Measurements from ENCODE around the gene DHRSX.
"Not testable (repeated sequence)": the region's sequence is repeated elsewhere in the genome, so short reads cannot be mapped to it uniquely, and the experiment has no call there.

Gene DHRSX

GRCh38 chrX:2351999-2352995, 148.5 kb downstream of the DHRSX start:
- no peak for DNase-seq (ENCODE audit: low read depth, low spot score)
- Histone ChIP-seq H3K27me3 (ENCODE audit: control insufficient read depth, insufficient read depth, low read length) (no peaks in the 10 kb centered on the region), H3K4me1 (ENCODE audit: control insufficient read depth, insufficient read depth, low read length) (no peaks in the 10 kb centered on the region), H3K27ac (ENCODE audit: low read length) (no peak overlapping the region), H3K9me3 (ENCODE audit: control insufficient read depth, insufficient read depth, low read length) (no peaks in the 10 kb centered on the region), H3K4me3 (ENCODE audit: low read length) (no peak overlapping the region), H3K36me3 (ENCODE audit: control insufficient read depth, insufficient read depth, low read length) (no peaks in the 10 kb centered on the region)
- no CpG with 5 or more reads among the region's 19 CpGs for WGBS (ENCODE audit: insufficient coverage, insufficient read length)

DNA sequence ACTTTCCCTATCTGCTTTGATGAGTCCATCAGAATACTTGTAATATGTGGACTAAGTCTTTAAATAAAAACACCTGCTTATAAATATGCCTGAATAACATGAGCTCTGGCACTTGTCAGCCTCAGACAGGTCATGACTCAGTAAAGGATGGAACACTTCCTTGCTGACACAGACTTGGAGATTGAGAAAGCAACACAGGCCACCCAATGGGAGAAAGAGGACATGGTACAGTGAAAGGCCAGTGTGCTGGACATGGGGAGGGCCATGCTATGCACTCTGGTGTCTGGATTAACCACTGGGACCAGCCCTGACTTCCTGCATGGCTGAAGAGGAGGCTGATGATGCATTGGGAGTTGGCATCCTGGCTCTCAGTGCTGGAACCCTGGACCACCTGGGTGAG, 149.5 kb downstream of the DHRSX start:
- no peak overlapping the region for H3K27ac ChIP-seq (ENCODE audit: low read length)
- DNase-seq (ENCODE audit: low read depth, low spot score): no peak
- no peaks in the 10 kb centered on the region for H3K4me1 ChIP-seq (ENCODE audit: control insufficient read depth, insufficient read depth, low read length)
- no peak overlapping the region for H3K4me3 ChIP-seq (ENCODE audit: low read length)
- H3K9me3 ChIP-seq (ENCODE audit: control insufficient read depth, insufficient read depth, low read length): no peaks in the 10 kb centered on the region
- H3K27me3 ChIP-seq (ENCODE audit: control insufficient read depth, insufficient read depth, low read length): no peaks in the 10 kb centered on the region
- no peaks in the 10 kb centered on the region for H3K36me3 ChIP-seq (ENCODE audit: control insufficient read depth, insufficient read depth, low read length)

DNA sequence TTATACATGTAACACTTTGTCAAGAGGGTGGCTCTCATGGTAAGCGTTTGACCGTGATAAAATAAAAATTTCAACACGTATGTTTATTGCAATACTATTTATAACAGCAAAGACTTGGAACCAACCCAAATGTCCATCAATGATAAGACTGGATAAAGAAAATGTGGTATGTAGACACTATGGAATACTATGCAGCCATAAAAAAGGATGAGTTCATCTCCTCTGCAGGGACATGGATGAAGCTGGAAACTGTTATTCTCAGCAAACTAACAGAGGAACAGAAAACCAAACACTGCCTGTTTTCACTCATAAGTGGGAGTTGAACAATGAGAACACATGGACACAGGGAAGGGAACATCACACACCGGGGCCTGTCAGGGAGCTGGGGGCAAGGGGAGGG, 150.1 kb downstream of the DHRSX start:
- H3K4me3 ChIP-seq (ENCODE audit: low read length); H3K36me3 ChIP-seq (ENCODE audit: control insufficient read depth, insufficient read depth, low read length); DNase-seq (ENCODE audit: low read depth, low spot score); H3K27me3 ChIP-seq (ENCODE audit: control insufficient read depth, insufficient read depth, low read length); H3K9me3 ChIP-seq (ENCODE audit: control insufficient read depth, insufficient read depth, low read length); H3K27ac ChIP-seq (ENCODE audit: low read length); H3K4me1 ChIP-seq (ENCODE audit: control insufficient read depth, insufficient read depth, low read length): not testable (repeated sequence)
- WGBS (ENCODE audit: insufficient coverage, insufficient read length): no CpG with 5 or more reads among the region's 4 CpGs

DNA sequence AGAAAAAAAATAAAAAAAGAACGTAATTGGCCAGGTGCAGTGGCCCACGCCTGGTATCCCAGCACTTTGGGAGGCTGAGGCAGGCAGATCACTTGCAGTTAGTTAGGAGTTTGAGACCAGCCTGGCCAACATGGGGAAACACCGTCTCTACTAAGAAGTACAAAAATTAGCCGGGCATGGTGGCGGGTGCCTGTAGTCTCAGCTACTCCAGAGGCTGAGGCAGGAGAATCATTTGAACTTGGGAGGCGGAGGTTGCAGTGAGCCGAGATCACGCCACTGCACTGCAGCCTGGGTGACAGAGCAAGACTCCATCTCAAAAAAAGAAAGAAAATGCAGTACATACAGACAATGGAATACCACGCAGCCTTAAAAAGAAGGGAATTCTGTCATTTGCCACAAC, 150.7 kb downstream of the DHRSX start:
- H3K27me3 ChIP-seq (ENCODE audit: control insufficient read depth, insufficient read depth, low read length); DNase-seq (ENCODE audit: low read depth, low spot score); H3K4me3 ChIP-seq (ENCODE audit: low read length); H3K27ac ChIP-seq (ENCODE audit: low read length); H3K4me1 ChIP-seq (ENCODE audit: control insufficient read depth, insufficient read depth, low read length); H3K9me3 ChIP-seq (ENCODE audit: control insufficient read depth, insufficient read depth, low read length); H3K36me3 ChIP-seq (ENCODE audit: control insufficient read depth, insufficient read depth, low read length): not testable (repeated sequence)
- no CpG with 5 or more reads among the region's 9 CpGs for WGBS (ENCODE audit: insufficient coverage, insufficient read length)

DNA sequence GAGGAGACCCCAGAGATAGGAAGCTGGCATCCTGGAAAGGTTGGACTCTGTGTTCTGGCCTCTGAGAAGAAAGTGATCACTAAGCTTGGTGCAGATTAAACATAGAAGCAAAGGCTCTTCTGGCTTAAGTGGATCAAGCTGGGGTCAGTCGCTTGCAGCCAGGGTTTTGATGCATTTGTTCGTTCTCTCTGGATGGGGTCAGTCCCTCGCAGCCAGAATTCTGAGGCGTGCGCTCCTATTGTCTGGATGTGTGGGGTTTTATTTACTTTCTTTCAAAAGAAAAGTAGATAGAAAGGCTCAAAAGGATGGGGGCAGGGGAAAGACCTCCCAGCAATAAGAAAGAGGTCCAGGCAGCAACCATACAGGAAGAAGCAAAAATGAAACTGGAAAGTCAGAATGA, 152.6 kb downstream of the DHRSX start:
- no peak overlapping the region for H3K27ac ChIP-seq (ENCODE audit: low read length)
- no peak overlapping the region for H3K4me3 ChIP-seq (ENCODE audit: low read length)
- no peaks in the 10 kb centered on the region for H3K9me3 ChIP-seq (ENCODE audit: control insufficient read depth, insufficient read depth, low read length)
- H3K4me1 ChIP-seq (ENCODE audit: control insufficient read depth, insufficient read depth, low read length): no peaks in the 10 kb centered on the region
- no peaks in the 10 kb centered on the region for H3K27me3 ChIP-seq (ENCODE audit: control insufficient read depth, insufficient read depth, low read length)
- whole genome bisulfite sequencing (ENCODE audit: insufficient coverage, insufficient read length): no CpG with 5 or more reads among the region's 5 CpGs
- no peak for DNase-seq (ENCODE audit: low read depth, low spot score)
- H3K36me3 ChIP-seq (ENCODE audit: control insufficient read depth, insufficient read depth, low read length): no peaks in the 10 kb centered on the region

GRCh38 chrX:2346158-2346557, 154.6 kb downstream of the DHRSX start:
- Histone ChIP-seq H3K4me3 (ENCODE audit: low read length) (no peak overlapping the region), H3K4me1 (ENCODE audit: control insufficient read depth, insufficient read depth, low read length) (no peaks in the 10 kb centered on the region), H3K9me3 (ENCODE audit: control insufficient read depth, insufficient read depth, low read length) (no peaks in the 10 kb centered on the region), H3K27ac (ENCODE audit: low read length) (no peak overlapping the region), H3K27me3 (ENCODE audit: control insufficient read depth, insufficient read depth, low read length) (no peaks in the 10 kb centered on the region), H3K36me3 (ENCODE audit: control insufficient read depth, insufficient read depth, low read length) (no peaks in the 10 kb centered on the region)
- DNase-seq (ENCODE audit: low read depth, low spot score): no peak
- no CpG with 5 or more reads among the region's 7 CpGs for WGBS (ENCODE audit: insufficient coverage, insufficient read length)

- no peaks in the 10 kb centered on the region for H3K27me3 ChIP-seq (ENCODE audit: control insufficient read depth, insufficient read depth, low read length)
- H3K4me3 ChIP-seq (ENCODE audit: low read length): no peak overlapping the region
- no peaks in the 10 kb centered on the region for H3K36me3 ChIP-seq (ENCODE audit: control insufficient read depth, insufficient read depth, low read length)
- no peaks in the 10 kb centered on the region for H3K9me3 ChIP-seq (ENCODE audit: control insufficient read depth, insufficient read depth, low read length)
- H3K4me1 ChIP-seq (ENCODE audit: control insufficient read depth, insufficient read depth, low read length): no peaks in the 10 kb centered on the region
- no peak overlapping the region for H3K27ac ChIP-seq (ENCODE audit: low read length)
- DNase-seq (ENCODE audit: low read depth, low spot score): no peak
- WGBS (ENCODE audit: insufficient coverage, insufficient read length): no CpG with 5 or more reads among the region's 4 CpGs
Observed at GRCh38 chrX:2345562-2345961, 155.2 kb downstream of the DHRSX start.

DNA sequence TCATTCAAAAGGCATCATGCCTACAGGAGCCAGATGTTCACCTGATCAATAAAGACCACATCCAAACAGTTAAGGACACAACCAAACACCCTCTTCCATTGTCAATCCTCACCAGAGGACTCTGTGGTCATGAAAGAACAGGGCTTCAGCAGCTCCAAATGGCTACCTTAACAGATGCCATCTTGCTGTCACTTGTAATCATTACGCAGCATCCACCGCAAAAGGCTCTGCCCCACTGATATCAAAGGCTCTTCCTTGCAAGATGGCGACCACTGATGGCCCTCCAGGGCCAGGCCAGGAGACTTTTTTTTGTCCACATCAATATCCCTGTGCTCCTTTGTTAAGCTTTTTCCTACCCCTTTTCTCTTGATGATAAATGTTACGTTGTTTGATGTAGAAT, 157.4 kb downstream of the DHRSX start:
- Histone ChIP-seq H3K27ac (ENCODE audit: low read length) (no peak overlapping the region), H3K4me3 (ENCODE audit: low read length) (no peak overlapping the region), H3K9me3 (ENCODE audit: control insufficient read depth, insufficient read depth, low read length) (no peaks in the 10 kb centered on the region), H3K36me3 (ENCODE audit: control insufficient read depth, insufficient read depth, low read length) (no peaks in the 10 kb centered on the region), H3K4me1 (ENCODE audit: control insufficient read depth, insufficient read depth, low read length) (no peaks in the 10 kb centered on the region), H3K27me3 (ENCODE audit: control insufficient read depth, insufficient read depth, low read length) (no peaks in the 10 kb centered on the region)
- 100% methylated on average over 1 of the region's 4 CpGs for WGBS (ENCODE audit: insufficient coverage, insufficient read length)
- DNase-seq (ENCODE audit: low read depth, low spot score): no peak

- DNase-seq (ENCODE audit: low read depth, low spot score): no peak
- Histone ChIP-seq H3K4me3 (ENCODE audit: low read length) (no peak overlapping the region), H3K27ac (ENCODE audit: low read length) (no peak overlapping the region), H3K9me3 (ENCODE audit: control insufficient read depth, insufficient read depth, low read length) (no peaks in the 10 kb centered on the region), H3K4me1 (ENCODE audit: control insufficient read depth, insufficient read depth, low read length) (no peaks in the 10 kb centered on the region), H3K27me3 (ENCODE audit: control insufficient read depth, insufficient read depth, low read length) (no peaks in the 10 kb centered on the region), H3K36me3 (ENCODE audit: control insufficient read depth, insufficient read depth, low read length) (no peaks in the 10 kb centered on the region)
- no CpG with 5 or more reads among the region's 7 CpGs for WGBS (ENCODE audit: insufficient coverage, insufficient read length)
Observed at GRCh38 chrX:2342874-2343273, 157.9 kb downstream of the DHRSX start.

DNA sequence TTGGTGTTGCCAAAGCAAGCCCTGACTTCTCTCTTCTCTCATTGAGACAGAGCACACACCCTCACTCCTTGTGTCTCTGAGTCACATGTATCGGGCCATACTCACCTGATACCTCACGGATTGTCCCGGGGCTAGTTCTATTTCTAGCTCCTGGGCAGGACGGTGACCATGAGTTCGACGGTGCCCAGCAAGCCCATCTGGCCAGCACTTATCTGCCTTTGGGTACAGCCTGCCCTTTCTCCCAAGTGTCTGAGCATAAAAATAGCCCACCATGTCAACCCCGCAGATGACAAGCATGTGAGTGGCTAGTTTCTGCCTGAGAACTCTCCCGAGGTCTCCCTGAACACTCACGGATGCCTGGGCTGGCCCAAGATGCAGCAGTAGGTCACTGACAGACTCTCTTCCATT, 158.5 kb downstream of the DHRSX start:
- Histone ChIP-seq H3K36me3 (ENCODE audit: control insufficient read depth, insufficient read depth, low read length) (no peaks in the 10 kb centered on the region), H3K27ac (ENCODE audit: low read length) (no peak overlapping the region), H3K4me1 (ENCODE audit: control insufficient read depth, insufficient read depth, low read length) (no peaks in the 10 kb centered on the region), H3K4me3 (ENCODE audit: low read length) (no peak overlapping the region), H3K27me3 (ENCODE audit: control insufficient read depth, insufficient read depth, low read length) (no peaks in the 10 kb centered on the region), H3K9me3 (ENCODE audit: control insufficient read depth, insufficient read depth, low read length) (no peaks in the 10 kb centered on the region)
- no peak for DNase-seq (ENCODE audit: low read depth, low spot score)
- WGBS (ENCODE audit: insufficient coverage, insufficient read length): no CpG with 5 or more reads among the region's 9 CpGs

DNA sequence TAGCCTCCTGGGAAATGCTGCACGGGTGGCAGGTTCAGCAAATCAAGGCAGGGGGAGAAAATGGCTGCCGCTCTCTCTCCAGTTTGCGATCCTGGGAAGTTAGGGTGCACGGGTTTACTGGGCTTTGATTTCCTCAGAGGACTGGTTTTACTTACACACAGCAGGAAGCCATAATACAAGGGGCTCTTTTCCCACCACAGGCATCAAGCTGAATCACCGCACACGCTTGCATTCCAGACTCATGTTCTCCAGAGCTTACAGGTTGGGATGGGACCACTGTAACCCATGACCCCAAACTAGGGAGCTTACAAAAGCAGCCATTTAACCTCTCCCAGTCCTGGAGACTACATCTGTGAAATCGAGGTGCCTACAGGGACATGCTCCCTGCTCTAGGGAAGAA, 159.8 kb downstream of the DHRSX start:
- Histone ChIP-seq H3K27ac (ENCODE audit: low read length) (no peak overlapping the region), H3K4me3 (ENCODE audit: low read length) (no peak overlapping the region), H3K4me1 (ENCODE audit: control insufficient read depth, insufficient read depth, low read length) (no peaks in the 10 kb centered on the region), H3K36me3 (ENCODE audit: control insufficient read depth, insufficient read depth, low read length) (no peaks in the 10 kb centered on the region), H3K9me3 (ENCODE audit: control insufficient read depth, insufficient read depth, low read length) (no peaks in the 10 kb centered on the region), H3K27me3 (ENCODE audit: control insufficient read depth, insufficient read depth, low read length) (no peaks in the 10 kb centered on the region)
- WGBS (ENCODE audit: insufficient coverage, insufficient read length): no CpG with 5 or more reads among the region's 7 CpGs
- DNase-seq (ENCODE audit: low read depth, low spot score): no peak

All from iPS DF 6.9 (cell line).